MG63 (cell line): Measurements from ENCODE around the gene CACHD1. TPM values are rescaled to one million over a fixed set of nuclear protein-coding genes. Genes with fewer than 3 reads are reported as not detected.
"Not testable (repeated sequence)": the region's sequence is repeated elsewhere in the genome, so short reads cannot be mapped to it uniquely, and the experiment has no call there.

Source experiments
- DNase-seq: peaks from one replicate; pipeline ENCODE4 v3.0.0-alpha.2; 2020
- H3K27me3 ChIP-seq: fragments of 250-450 bp; sonication (Bioruptor Pico); 2 replicates; pipeline ENCODE4 v1.5.1; 2020; ENCODE audit warnings: mild to moderate bottlenecking, moderate library complexity
- H3K36me3 ChIP-seq: fragments of 250-450 bp; sonication (Bioruptor Pico); 2 replicates; pipeline ENCODE4 v1.5.1; 2020; ENCODE audit warnings: mild to moderate bottlenecking, moderate library complexity
- H3K4me3 ChIP-seq: fragments of 250-450 bp; sonication (Bioruptor Pico); 2 replicates; pipeline ENCODE4 v1.5.1; 2020; ENCODE audit warnings: mild to moderate bottlenecking, moderate library complexity
- H3K9me3 ChIP-seq: fragments of 250-450 bp; sonication (Bioruptor Pico); 2 replicates; pipeline ENCODE4 v1.5.1; 2020; ENCODE audit warnings: mild to moderate bottlenecking, moderate library complexity
- total RNA-seq: library from RNA; depleted of rRNA; stranded (reverse); fragments of >200 nt; shearing (Covaris generic); gene quantifications from 2 replicates; pipeline ENCODE4 v1.2.3, GENCODE V29; 2014; ENCODE audit warnings: low replicate concordance

CACHD1 gene
- total RNA-seq, 1 experiment from 2014 or later = 5.7 TPM

DNA sequence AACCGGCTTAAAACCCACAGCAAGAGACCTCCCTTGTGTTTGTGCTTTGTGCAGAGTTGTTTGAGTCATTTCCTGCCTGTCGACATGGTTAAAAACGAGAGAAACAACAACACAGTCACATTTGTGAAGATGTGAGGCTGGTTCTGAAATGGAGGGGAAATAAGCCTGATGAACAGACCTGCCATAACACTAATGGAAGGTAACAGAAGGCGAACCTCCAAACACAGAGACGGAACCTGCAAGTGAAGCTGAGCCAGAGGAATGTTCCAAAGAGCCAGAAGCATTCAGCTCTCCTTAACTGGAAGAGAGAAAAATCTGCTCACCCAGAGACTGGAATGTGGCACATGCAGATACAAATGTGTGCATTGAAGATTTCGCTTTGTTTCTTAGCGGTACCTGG lies 221.7 kb downstream of the CACHD1 start:
- DNase-seq = no peak
- Histone ChIP-seq H3K9me3 (no peaks in the 10 kb centered on the region), H3K27me3 (no peaks in the 10 kb centered on the region), H3K4me3 (no peak overlapping the region), H3K36me3 (no peaks in the 10 kb centered on the region)

DNA sequence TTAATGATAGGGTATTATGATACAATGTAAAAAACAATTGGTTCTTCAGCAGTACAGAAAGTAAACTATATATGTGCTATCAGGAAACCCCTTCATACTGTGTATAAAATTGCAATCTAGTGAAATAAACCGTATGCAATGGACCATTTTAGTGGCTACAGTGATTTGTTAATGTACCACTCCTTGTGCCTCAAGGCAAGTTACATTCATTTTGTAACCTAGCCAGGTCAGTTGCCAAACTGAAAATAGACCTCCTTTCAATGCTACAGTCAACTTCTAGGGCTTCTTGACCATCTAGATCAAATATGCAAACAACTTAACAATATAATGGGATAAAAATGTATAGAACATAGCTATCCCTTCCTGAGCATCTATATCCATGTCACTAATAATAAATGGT lies 223.0 kb downstream of the CACHD1 start:
- H3K9me3 ChIP-seq = no peaks in the 10 kb centered on the region
- no peak for DNase-seq
- no peak overlapping the region for H3K4me3 ChIP-seq

DNA sequence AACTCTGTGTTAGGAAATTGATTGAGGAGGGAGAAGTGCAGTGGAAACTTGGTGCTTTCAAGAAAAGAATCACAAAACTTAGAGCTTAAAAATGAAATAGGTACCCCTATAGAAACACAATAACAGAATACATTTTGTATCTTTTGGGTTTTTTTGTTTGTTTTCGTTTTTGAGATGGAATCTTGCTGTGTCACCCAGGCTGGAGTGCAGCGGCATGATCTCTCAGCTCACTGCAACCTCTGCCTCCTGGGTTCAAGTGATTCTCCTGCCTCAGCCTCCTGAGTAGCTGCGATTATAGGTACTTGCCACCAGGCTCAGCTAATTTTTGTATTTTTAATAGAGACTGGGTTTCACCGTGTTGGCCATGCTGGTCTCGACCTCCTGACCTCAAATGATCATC lies 223.5 kb downstream of the CACHD1 start:
- H3K36me3 ChIP-seq = no peaks in the 10 kb centered on the region
- H3K27me3 ChIP-seq = no peaks in the 10 kb centered on the region
- no peak for DNase-seq
- no peaks in the 10 kb centered on the region for H3K9me3 ChIP-seq
- no peak overlapping the region for H3K4me3 ChIP-seq

More for the DNA sequence above, 223.0 kb downstream of the CACHD1 start:
- Histone ChIP-seq H3K36me3 (no peaks in the 10 kb centered on the region), H3K27me3 (no peaks in the 10 kb centered on the region)

DNA sequence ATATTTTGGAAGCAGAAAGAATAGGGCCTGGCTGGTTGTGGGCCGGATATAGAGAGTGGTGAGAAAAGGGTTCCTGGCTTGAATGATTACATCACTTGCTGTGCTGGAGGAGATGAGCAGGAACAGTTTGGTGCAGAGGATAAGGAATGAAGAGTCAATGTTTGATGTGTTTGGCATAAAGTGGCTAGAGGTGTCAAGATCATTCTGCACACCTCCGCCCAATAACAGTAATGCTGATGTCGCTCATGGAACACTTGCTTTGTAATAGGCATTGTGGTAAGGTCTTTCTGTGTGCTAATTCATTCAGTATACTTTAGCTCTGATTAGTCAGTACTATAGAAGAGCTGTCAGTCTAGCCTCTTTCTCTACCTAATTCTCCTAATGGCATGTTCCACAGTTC lies 226.9 kb downstream of the CACHD1 start:
- H3K9me3 ChIP-seq = no peaks in the 10 kb centered on the region
- no peak for DNase-seq
- no peak overlapping the region for H3K4me3 ChIP-seq
- no peaks in the 10 kb centered on the region for H3K27me3 ChIP-seq
- H3K36me3 ChIP-seq = no peaks in the 10 kb centered on the region

DNA sequence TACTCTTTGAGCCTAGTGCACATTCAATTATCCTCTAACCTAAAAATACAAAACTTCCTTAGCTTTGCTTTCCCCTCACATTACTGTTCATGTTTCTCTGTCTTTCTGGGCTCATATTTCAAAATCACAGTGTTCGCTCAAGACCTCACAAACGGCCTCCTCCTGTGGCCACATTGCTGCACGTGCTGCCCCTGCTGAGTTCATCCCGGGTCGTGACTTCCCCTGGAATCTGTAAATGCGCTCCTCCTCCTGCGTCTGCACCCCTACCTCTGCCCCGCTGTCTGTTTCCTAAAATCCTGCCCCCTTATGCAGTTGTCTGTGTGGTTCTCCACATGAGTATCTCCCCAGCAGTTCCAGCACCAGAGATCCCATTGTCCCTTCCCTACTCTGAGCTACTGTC lies 229.4 kb downstream of the CACHD1 start:
- H3K9me3 ChIP-seq = no peaks in the 10 kb centered on the region
- no peak for DNase-seq
- no peaks in the 10 kb centered on the region for H3K27me3 ChIP-seq
- H3K36me3 ChIP-seq = no peaks in the 10 kb centered on the region
- no peak overlapping the region for H3K4me3 ChIP-seq

DNA sequence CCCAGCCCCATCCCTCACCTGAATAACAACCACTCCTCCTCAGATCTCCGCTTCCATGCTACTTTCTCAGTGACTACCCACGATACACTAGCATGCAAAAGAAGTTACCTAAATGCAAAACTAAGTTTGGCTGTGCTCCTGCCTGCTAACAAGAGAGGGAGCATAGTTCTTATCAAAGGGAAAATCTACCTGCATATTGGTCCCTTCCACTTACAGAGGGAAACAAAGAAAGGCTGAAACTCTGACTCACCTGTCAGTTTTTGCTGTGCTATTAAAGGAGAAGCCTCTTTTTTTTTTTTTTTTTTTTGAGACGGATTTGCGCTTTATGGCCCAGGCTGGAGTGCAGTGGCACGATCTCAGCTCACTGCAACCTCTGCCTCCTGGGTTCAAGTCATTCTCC lies 231.1 kb downstream of the CACHD1 start:
- Histone ChIP-seq H3K36me3 (no peaks in the 10 kb centered on the region), H3K4me3 (no peak overlapping the region), H3K27me3 (no peaks in the 10 kb centered on the region), H3K9me3 (no peaks in the 10 kb centered on the region)
- no peak for DNase-seq

DNA sequence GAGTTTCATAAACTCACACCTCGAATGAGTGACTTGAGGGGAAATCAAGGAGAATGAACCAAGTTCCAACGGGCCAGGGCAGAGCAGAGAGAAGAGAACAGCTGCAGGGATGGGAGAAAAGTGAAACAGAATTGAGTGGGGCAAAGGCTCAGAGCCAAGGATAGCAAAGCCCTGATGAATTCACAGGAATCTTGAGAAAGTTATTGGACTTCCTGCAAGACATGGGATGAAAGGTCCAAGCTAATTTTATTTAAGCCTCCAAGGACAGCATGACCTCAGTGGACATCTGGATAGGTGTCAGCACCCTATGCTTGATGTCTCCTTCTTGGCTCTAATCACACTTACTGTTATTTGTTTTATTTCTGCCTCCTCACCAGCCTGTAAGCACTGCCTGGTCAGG lies 232.0 kb downstream of the CACHD1 start:
- Histone ChIP-seq H3K4me3 (no peak overlapping the region), H3K27me3 (no peaks in the 10 kb centered on the region), H3K9me3 (no peaks in the 10 kb centered on the region), H3K36me3 (no peaks in the 10 kb centered on the region)
- no peak for DNase-seq

DNA sequence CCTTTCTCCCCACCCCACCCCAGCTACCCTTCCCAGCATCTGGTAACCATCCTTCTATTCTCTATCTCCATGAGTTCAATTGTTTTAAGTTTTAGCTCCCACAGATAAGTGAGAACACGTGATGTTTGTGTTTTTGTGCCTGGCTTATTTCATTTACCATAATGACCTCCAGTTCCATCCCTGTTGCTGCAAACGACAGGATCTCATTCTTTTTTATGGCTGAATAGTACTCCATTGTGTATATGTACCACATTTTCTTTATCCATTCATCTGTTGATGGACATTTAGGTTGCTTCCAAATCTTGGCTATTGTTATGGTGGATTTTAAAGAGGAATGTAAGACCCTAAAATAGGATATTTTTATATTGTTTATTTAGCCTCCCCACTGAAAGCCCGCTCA lies 232.7 kb downstream of the CACHD1 start:
- H3K4me3 ChIP-seq, H3K36me3 ChIP-seq, DNase-seq, H3K9me3 ChIP-seq, H3K27me3 ChIP-seq: not testable (repeated sequence)

DNA sequence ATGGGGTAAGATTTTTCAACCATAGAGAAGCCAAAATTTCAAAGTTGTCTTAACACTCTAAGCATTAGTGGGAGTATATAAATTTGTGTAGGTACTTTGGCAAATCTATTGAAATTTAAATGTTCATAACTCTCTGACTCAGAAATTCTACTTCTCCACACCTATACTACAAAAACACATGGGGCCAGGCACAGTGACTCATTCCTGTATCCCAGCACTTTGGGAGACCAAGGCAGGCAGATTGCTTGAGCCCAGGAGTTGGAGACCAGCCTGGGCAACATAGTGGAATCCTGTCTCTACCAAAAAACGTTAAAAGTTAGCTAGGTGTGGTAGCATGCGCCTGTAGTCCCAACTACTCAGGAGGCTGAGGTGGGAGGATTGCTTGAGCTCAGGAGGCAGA lies 233.7 kb downstream of the CACHD1 start:
- Histone ChIP-seq H3K4me3 (no peak overlapping the region), H3K27me3 (no peaks in the 10 kb centered on the region), H3K36me3 (no peaks in the 10 kb centered on the region), H3K9me3 (no peaks in the 10 kb centered on the region)
- DNase-seq = no peak

DNA sequence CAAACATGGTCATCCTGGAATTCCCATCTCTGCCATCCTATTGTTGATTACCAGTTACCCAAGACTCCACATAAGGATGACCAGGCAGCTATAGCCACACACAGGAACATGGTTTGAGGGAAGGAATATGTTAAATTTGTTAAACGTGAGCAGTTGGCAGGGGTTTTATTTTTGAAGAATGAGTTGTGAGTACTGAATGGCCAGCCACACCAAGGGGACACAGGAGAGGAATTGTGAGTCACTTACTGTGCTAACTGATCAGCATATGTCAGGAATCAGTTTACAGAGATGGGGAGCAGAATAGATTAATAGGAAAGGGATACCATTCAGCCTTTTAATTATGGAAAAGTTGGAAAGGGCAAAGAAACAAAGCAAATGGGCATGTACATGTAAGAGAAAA lies 235.7 kb downstream of the CACHD1 start:
- H3K36me3 ChIP-seq = no peaks in the 10 kb centered on the region
- H3K9me3 ChIP-seq = no peaks in the 10 kb centered on the region
- no peak for DNase-seq
- no peak overlapping the region for H3K4me3 ChIP-seq
- no peaks in the 10 kb centered on the region for H3K27me3 ChIP-seq

DNA sequence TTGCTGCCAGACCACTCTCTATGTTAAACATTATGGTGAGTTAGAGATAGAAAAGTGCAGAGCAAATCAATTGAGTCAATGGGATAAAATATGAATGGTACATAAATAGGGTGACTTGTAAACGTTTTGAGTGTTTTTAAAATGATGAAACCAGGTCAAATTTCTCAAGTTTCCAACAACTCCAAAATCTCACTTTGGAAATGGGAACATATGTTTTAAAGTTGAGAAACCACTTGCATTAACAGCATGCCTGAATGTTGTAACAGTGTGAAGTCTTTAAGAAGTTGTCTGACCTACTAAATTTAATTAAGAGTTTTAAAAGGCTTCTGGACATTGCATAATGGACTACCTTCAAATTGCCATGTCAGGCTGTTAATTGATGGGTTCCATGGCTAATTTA lies 241.3 kb downstream of the CACHD1 start:
- H3K36me3 ChIP-seq = no peaks in the 10 kb centered on the region
- H3K9me3 ChIP-seq = no peaks in the 10 kb centered on the region
- no peak overlapping the region for H3K4me3 ChIP-seq
- H3K27me3 ChIP-seq = no peaks in the 10 kb centered on the region
- DNase-seq = no peak

DNA sequence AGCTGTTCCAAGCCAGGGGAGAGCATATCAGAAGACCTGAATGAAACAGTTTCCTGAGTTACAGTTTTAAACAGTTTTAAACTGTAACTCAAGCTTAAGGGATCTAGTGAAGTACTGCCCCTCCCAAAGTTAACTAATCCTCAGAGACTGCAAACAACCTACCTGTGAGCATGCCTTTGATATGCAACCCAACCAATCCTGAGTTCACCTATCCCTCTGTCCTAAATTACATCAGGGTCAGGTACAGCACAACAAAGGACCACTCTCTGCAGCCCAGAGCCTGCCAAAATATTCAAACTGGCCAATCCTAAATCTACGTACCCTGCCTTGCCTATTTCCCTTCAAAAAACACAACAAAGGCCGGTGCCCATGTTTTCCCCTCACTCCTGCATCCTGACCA lies 242.1 kb downstream of the CACHD1 start:
- Histone ChIP-seq H3K9me3 (no peaks in the 10 kb centered on the region), H3K27me3 (no peaks in the 10 kb centered on the region), H3K36me3 (no peaks in the 10 kb centered on the region), H3K4me3 (no peak overlapping the region)
- no peak for DNase-seq

DNA sequence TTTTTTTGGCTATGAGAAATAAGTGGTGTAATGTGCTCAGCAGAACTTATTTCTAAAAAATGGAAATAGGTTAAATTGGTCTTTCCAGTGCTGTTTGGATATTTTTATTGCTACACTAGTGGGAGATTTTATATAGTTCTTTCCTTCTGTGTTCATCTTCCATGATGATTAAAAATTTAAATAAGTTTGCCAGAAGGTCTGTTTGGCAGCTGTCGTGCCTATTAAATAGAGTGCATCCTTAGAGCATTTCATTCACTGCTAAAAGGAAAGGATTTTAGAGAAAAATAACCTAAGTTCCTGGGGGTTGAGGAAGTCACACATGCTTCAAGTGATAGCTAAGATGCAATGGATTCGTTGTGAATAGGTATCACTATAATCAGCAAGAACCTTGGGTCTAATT lies 245.3 kb downstream of the CACHD1 start:
- DNase-seq = no peak
- no peaks in the 10 kb centered on the region for H3K36me3 ChIP-seq

DNA sequence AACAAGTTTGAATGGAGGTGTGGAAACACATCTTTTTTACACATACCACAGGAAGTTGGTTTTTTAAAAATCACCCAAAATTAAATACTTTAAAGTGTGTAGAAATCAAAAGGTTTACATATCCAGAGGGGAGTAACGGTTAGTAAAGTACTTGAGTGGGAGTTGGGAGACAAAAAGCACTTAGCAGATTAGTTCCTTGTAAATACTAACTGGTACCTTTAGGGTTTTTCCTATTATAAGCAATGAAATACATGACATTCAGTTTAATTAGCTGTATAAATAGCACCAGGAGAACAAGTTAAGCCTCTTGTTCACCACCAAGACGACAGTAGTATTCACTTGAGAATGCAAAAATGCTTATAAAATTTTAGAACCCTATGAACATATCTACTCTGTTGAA lies 251.2 kb downstream of the CACHD1 start:
- Histone ChIP-seq H3K27me3 (peaks cover 2% of the 10 kb centered on the region; the same call in 1 of the 2 replicates), H3K4me3 (no peak overlapping the region), H3K9me3 (no peaks in the 10 kb centered on the region), H3K36me3 (no peaks in the 10 kb centered on the region)
- DNase-seq = no peak

More for the DNA sequence above, 245.3 kb downstream of the CACHD1 start:
- no peak overlapping the region for H3K4me3 ChIP-seq
- no peaks in the 10 kb centered on the region for H3K27me3 ChIP-seq
- no peaks in the 10 kb centered on the region for H3K9me3 ChIP-seq

DNA sequence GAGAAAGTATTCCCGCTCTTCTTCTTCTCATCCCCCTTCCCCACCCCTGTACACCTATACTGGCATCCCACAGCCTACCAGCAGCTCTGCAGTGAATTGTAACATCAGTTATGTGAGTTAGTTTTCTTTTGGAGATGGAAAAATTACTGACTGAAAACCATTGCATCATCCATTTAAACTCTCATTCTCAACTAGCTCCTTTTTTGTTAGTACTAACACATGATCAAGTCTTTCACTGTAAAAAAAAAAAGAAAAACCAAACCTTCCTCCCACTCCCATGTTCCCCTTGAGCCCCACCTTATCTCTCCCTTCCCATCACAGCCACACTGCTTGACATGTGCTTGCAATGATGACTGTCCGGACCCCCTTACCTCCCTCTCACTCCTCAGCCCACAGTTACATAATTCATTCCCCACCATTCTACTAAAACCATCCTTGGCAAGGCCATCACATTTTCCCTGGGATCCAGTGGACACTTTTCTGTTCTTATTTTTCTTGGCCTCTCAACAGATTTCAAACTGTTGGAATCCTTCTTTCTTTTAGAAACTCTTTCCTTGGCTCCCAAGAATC lies 251.7 kb downstream of the CACHD1 start:
- H3K27me3 ChIP-seq = peaks cover 2% of the 10 kb centered on the region; the same call in 1 of the 2 replicates
- H3K4me3 ChIP-seq = no peak overlapping the region
- no peak for DNase-seq
- H3K9me3 ChIP-seq = no peaks in the 10 kb centered on the region
- H3K36me3 ChIP-seq = no peaks in the 10 kb centered on the region

DNA sequence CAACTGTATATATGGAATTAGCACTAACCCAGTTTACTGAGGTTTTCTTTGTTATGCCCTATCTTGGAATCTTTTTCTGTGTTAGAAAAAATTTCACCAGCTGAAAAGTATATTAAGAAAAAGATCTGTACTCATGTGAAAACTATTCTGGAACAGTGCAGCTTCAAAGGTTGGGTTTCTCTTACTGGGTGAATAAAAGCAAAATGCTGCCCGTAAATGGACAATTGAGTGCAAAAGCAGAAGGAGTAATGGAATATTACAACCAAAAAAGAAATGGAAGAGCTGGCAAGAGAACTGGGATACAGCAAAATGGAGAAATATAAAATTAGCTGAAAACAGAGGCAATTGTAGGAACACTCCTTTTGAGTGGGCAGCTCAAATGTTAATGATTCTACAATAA lies 257.9 kb downstream of the CACHD1 start:
- DNase-seq = no peak
- H3K4me3 ChIP-seq = no peak overlapping the region
- H3K36me3 ChIP-seq = no peaks in the 10 kb centered on the region
- H3K27me3 ChIP-seq = peaks cover 2% of the 10 kb centered on the region; the same call in 1 of the 2 replicates
- no peaks in the 10 kb centered on the region for H3K9me3 ChIP-seq

DNA sequence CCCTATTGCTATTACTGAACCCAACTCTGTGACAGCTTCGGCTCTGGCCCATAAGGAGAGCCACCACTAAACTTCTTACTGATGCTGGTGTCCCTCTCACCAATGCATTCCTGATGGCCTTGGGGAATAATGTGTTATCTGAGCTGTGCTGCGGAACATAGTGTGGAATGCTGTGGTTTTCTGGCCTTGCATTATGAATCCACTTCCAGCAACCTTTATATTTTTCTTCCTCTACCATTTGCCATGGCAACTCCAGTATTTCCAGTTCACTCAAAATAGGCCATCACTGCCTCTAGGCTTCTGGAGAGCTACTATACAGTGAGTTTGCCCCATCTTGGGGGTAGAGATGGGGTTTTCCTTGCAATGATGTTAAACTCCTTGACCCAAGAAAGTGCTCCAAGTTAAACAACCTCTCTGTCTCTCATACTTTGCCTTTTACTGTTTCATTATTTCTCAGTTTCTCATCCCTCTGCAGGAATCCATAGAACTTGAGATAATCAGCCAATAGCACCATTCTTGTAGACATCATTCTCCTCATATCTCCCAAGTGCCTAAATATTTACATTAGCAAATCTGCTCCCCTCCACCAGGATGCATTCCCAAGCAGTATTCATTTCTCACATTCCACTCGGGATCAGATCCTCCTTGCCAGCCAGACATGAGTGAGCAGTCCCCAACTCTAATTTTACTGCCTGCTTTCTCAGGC lies 263.8 kb downstream of the CACHD1 start:
- Histone ChIP-seq H3K4me3 (no peak overlapping the region), H3K36me3 (no peaks in the 10 kb centered on the region), H3K27me3 (no peaks in the 10 kb centered on the region), H3K9me3 (no peaks in the 10 kb centered on the region)
- no peak for DNase-seq

DNA sequence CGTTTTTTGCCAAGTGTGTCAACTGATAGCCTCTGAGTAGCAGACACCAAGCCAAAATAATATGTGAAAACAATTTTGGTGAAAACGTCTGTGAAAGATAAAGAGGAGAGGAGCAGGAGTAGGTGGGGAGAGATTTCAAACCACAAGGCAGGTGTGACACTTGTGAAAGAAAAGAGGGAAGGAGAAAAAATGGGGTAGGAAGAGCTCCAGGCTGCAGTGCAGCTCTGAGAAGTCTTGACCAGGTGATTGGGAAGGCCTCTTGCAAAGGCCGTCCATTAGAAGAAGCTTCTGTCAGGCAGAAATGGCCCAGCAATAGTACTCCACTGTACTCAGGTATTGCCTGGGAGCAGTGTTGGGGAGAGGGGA lies 264.3 kb downstream of the CACHD1 start:
- H3K4me3 ChIP-seq = no peak overlapping the region
- H3K9me3 ChIP-seq = no peaks in the 10 kb centered on the region
- DNase-seq = no peak
- H3K36me3 ChIP-seq = no peaks in the 10 kb centered on the region
- H3K27me3 ChIP-seq = no peaks in the 10 kb centered on the region
